OCI-LY7 (cell line): Measurements from ENCODE around the gene SNX12.

ENCODE experiments used
- CTCF ChIP-seq: fragments of 200-600 bp; sonication (generic); conservative IDR thresholded peaks from 2 replicates; pipeline ENCODE4 v1.5.1; 2014; ENCODE audit warnings: mild to moderate bottlenecking, antibody characterized with exemption, low read length, moderate library complexity, mixed read lengths
- EZH2phosphoT487 ChIP-seq: fragments of 200-600 bp; sonication (generic); IDR thresholded peaks from 2 replicates; pipeline ENCODE4 v1.6.1; 2018; ENCODE audit warnings: low read depth, borderline replicate concordance, mild to moderate bottlenecking, mixed run types, antibody characterized with exemption, low read length, moderate library complexity, mixed read lengths

GRCh38 chrX:71091263-71091662, 23.1 kb upstream of the SNX12 start:
- TF ChIP-seq CTCF (no peak), EZH2phosphoT487 (no peak)
